ENCODE measurements around the gene SEZ6. TPM values are rescaled to one million over a fixed set of nuclear protein-coding genes. Genes with fewer than 3 reads are reported as not detected.

Gene SEZ6
- total RNA-seq, 4 donors from 2014 or later: not detected

GRCh38 chr17:28953444-28954118 lies 52.3 kb downstream of the SEZ6 start:
- H3K27ac ChIP-seq: no peak overlapping the region

GRCh38 chr17:28951991-28952975 lies 53.5 kb downstream of the SEZ6 start:
- Histone ChIP-seq H3K36me3 (no peaks in the 10 kb centered on the region), H3K4me1 (peaks cover 10 to 24% of the 10 kb centered on the region in 2 donors), H3K4me3 (replicated peaks in 1 of 3) (peak overlapping the region in 2 of 3 donors; percentile 57 to 59), H3K27me3 (no peaks in the 10 kb centered on the region), H3K27ac (peak overlapping the region; percentile 94 to 99 (median 99)), H3K9me3 (no peaks in the 10 kb centered on the region)
- intact Hi-C loops (cut with DNase I): loop anchor here (5.0 to 10.0 kb wide), 2 partner anchors 225 to 617 kb away; partner anchors contain the start of genes IFT20, NEK8, TLCD1 and TNFAIP1
- peak; percentile 19 to 59 for TF ChIP-seq POLR2A (IDR thresholded peaks at IDR 0.05)
- TF ChIP-seq, protein P1, sequence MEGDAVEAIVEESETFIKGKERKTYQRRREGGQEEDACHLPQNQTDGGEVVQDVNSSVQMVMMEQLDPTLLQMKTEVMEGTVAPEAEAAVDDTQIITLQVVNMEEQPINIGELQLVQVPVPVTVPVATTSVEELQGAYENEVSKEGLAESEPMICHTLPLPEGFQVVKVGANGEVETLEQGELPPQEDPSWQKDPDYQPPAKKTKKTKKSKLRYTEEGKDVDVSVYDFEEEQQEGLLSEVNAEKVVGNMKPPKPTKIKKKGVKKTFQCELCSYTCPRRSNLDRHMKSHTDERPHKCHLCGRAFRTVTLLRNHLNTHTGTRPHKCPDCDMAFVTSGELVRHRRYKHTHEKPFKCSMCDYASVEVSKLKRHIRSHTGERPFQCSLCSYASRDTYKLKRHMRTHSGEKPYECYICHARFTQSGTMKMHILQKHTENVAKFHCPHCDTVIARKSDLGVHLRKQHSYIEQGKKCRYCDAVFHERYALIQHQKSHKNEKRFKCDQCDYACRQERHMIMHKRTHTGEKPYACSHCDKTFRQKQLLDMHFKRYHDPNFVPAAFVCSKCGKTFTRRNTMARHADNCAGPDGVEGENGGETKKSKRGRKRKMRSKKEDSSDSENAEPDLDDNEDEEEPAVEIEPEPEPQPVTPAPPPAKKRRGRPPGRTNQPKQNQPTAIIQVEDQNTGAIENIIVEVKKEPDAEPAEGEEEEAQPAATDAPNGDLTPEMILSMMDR (IDR thresholded peaks at IDR 0.05): peak in 2 of 6 experiments; percentile 10 to 15
- peak; percentile 98 for DNase-seq
- WGBS, 2 donors: 5 to 6% methylated on average over 31 to 36 of the region's 36 CpGs

More at GRCh38 chr17:28953444-28954118, 52.3 kb downstream of the SEZ6 start:
- peaks cover 3 to 13% of the 10 kb centered on the region in 2 donors for H3K4me1 ChIP-seq
- no peaks in the 10 kb centered on the region for H3K9me3 ChIP-seq
- intact Hi-C loops (cut with DNase I): loop anchor here (5.0 to 10.0 kb wide), 2 partner anchors 226 to 619 kb away; partner anchors contain the start of genes IFT20, NEK8, TLCD1 and TNFAIP1
- WGBS, 2 donors: 29 to 38% methylated on average over 4 to 5 of the region's 5 CpGs
- TF ChIP-seq POLR2A (IDR thresholded peaks at IDR 0.05): no peak
- TF ChIP-seq, protein P1 (IDR thresholded peaks at IDR 0.05): peak; percentile 64 to 90 (median 68)
- H3K36me3 ChIP-seq: no peaks in the 10 kb centered on the region
- peak; percentile 46 to 48 for DNase-seq
- no peak overlapping the region for H3K4me3 ChIP-seq (replicated peaks in 1 of 3)
- no peaks in the 10 kb centered on the region for H3K27me3 ChIP-seq

- intact Hi-C loops (cut with DNase I): loop anchor here (5.0 to 10.0 kb wide), 2 partner anchors 224 to 617 kb away; partner anchors contain the start of genes IFT20, NEK8, TLCD1 and TNFAIP1
Observed at GRCh38 chr17:28951428-28951990, 54.3 kb downstream of the SEZ6 start, which contains the start of gene PHF12. Gene PHF12 (minus strand): TSS chr17:28951518. CDS start chr17:28950960, 558 bp downstream.

DNA sequence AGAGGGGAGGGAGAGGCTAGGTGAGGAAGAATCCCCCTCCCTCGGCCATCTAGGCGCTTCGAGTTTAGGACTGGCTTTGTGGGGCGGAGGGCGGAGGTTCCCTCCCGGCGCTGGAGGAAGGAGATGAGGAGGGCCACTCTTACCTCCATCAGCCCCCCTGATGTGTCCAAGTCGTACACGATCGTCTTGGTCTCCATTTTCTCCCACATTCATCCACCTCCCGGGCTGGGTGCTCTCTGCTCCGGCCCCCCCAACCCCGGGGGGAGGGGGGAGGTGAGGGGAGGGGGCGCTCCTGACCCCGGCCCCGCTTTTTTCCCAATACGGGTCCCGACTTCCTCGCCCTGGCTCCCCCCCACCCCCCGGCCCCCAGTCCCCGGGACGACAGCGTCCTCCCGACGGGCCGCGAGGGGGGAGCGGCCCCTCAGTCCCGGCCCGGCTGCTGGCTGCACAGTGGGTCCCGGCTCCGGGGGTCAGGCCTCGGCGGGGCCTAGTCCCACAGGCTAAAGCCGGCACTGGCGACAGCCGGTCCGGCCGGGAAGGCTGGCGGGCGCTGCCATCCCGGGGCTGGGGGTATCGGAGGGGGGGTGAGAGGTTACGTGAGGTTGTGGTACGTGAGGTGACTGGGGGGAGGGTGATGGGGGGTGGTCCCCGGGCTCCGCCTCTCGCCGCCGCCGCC lies 54.9 kb downstream of the SEZ6 start:
- peaks cover 19 to 38% of the 10 kb centered on the region in 2 donors for H3K4me1 ChIP-seq
- H3K9me3 ChIP-seq: no peaks in the 10 kb centered on the region
- peak overlapping the region; percentile 87 to 95 (median 89) for H3K27ac ChIP-seq
- TF ChIP-seq, protein P1 (IDR thresholded peaks at IDR 0.05): no peak
- no peak for TF ChIP-seq POLR2A (IDR thresholded peaks at IDR 0.05)
- no peak for DNase-seq
- H3K4me3 ChIP-seq (replicated peaks in 1 of 3): peak overlapping the region; percentile 56 to 90 (median 71)
- intact Hi-C loops (cut with DNase I): loop anchor here (5.0 to 10.0 kb wide), 2 partner anchors 224 to 616 kb away; partner anchors contain the start of genes IFT20, NEK8, TLCD1 and TNFAIP1
- no peaks in the 10 kb centered on the region for H3K27me3 ChIP-seq
- WGBS, 2 donors: 0 to 1% methylated on average over 5 to 17 of the region's 51 CpGs
- H3K36me3 ChIP-seq: no peaks in the 10 kb centered on the region

More at GRCh38 chr17:28951428-28951990, 54.3 kb downstream of the SEZ6 start, which contains the start of gene PHF12:
- Histone ChIP-seq H3K4me1 (peaks cover 16 to 32% of the 10 kb centered on the region in 2 donors), H3K27me3 (no peaks in the 10 kb centered on the region), H3K9me3 (no peaks in the 10 kb centered on the region), H3K36me3 (no peaks in the 10 kb centered on the region), H3K4me3 (replicated peaks in 1 of 3) (peak within 1 kb of the TSS; percentile 56 to 90 (median 71)), H3K27ac (peak within 1 kb of the TSS; percentile 94 to 99 (median 99))
- DNase-seq: peak; percentile 100
- TF ChIP-seq, protein P1 (IDR thresholded peaks at IDR 0.05): no peak
- peak in 1 of 2 donors; percentile 81 for TF ChIP-seq POLR2A (IDR thresholded peaks at IDR 0.05)
- 1 to 8% methylated on average over 8 to 28 of the region's 51 CpGs for WGBS, 2 donors
